ENCODE measurements around the gene CD3E.

CD3E gene

DNA sequence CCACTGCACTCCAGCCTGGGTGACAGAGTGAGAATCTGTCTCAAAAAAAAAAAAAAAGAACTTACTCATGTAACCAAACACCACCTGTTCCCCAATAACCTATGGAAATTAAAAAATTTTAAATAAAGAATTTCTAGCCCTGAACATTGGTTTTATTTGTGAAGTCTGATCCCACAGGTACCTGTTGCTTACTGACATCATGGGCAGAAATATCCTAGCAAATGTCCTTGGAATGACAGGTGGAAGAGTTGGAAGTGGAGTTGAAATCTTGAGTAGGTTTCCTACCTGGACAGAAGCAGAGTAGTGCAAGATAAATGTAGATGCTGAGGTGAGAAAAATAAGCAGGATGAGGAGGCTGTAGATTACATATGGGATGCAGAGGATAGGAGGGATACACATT, 20.8 kb downstream of the CD3E start:
- TF ChIP-seq, protein P1, sequence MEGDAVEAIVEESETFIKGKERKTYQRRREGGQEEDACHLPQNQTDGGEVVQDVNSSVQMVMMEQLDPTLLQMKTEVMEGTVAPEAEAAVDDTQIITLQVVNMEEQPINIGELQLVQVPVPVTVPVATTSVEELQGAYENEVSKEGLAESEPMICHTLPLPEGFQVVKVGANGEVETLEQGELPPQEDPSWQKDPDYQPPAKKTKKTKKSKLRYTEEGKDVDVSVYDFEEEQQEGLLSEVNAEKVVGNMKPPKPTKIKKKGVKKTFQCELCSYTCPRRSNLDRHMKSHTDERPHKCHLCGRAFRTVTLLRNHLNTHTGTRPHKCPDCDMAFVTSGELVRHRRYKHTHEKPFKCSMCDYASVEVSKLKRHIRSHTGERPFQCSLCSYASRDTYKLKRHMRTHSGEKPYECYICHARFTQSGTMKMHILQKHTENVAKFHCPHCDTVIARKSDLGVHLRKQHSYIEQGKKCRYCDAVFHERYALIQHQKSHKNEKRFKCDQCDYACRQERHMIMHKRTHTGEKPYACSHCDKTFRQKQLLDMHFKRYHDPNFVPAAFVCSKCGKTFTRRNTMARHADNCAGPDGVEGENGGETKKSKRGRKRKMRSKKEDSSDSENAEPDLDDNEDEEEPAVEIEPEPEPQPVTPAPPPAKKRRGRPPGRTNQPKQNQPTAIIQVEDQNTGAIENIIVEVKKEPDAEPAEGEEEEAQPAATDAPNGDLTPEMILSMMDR (IDR thresholded peaks at IDR 0.05; ENCODE audit: insufficient read depth, low read length, missing control alignments) = no peak
- ChIA-PET POLR2A (no interaction called here), CTCF (no interaction called here)
- no peak overlapping the region for H3K4me3 ChIP-seq (ENCODE audit: low read depth, low read length)
- DNase-seq (ENCODE audit: low read depth, low spot score) = no peak

DNA sequence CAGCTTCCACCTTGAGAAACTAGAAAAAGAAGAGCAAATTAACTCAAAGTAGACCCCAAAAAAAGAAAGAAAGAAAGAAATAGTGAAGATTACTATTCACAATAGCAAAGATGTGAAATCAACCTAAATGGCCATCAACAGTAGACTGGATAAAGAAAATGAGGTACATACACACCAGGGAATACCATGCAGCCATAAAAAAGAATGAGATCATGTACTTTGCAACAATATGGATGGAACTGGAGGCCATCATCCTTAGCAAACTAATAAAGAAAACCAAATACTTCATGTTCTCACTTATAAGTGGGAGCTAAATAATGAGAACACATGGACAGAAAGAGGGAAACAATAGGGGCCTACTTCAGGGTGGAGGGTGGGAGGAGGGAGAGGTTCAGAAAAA, 24.2 kb downstream of the CD3E start:
- CTCF ChIA-PET = interaction anchor here (1.7 kb wide), 1 partner anchor 22 kb away, joined by 4 read pairs; no protein-coding TSS in a partner anchor
- H3K4me3 ChIP-seq (ENCODE audit: low read depth, low read length) = no peak overlapping the region
- no peak for DNase-seq (ENCODE audit: low read depth, low spot score)
- POLR2A ChIA-PET = no interaction called here
- TF ChIP-seq, protein P1 (IDR thresholded peaks at IDR 0.05; ENCODE audit: insufficient read depth, low read length, missing control alignments) = no peak

- TF ChIP-seq, protein P1 (IDR thresholded peaks at IDR 0.05; ENCODE audit: insufficient read depth, low read length, missing control alignments) = no peak
- no peak overlapping the region for H3K4me3 ChIP-seq (ENCODE audit: low read depth, low read length)
- ChIA-PET POLR2A (no interaction called here), CTCF (no interaction called here)
- no peak for DNase-seq (ENCODE audit: low read depth, low spot score)
Measured at GRCh38 chr11:118334745-118335144, 30.2 kb downstream of the CD3E start.

DNA sequence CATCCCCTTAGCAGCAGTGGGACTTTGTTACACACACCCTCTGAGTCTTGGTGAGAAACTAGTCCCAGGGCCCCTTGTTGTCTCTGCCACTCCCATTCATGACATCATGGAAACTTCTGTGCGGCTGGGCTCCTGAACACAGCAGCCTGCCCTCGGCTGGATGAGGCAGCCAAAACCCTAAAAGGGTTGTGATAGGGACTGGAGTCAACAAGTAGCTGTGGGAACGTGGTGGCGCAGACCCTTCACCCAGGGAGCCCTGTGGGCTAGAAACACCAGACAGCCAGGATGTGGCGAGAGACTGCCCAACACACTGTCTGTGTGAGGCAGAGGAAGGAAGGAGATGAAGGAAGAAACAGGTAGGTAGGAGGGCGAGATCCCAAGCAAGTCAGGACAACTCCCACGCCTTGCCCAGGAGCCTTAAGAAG, 34.1 kb downstream of the CD3E start:
- no peak for DNase-seq (ENCODE audit: low read depth, low spot score)
- no peak overlapping the region for H3K4me3 ChIP-seq (ENCODE audit: low read depth, low read length)
- POLR2A ChIA-PET = no interaction called here
- TF ChIP-seq, protein P1 (IDR thresholded peaks at IDR 0.05; ENCODE audit: insufficient read depth, low read length, missing control alignments) = no peak
- CTCF ChIA-PET = interaction anchor here (1.4 to 1.9 kb wide), 2 partner anchors 15 to 140 kb away, joined by 3 to 8 read pairs; no protein-coding TSS in a partner anchor

DNA sequence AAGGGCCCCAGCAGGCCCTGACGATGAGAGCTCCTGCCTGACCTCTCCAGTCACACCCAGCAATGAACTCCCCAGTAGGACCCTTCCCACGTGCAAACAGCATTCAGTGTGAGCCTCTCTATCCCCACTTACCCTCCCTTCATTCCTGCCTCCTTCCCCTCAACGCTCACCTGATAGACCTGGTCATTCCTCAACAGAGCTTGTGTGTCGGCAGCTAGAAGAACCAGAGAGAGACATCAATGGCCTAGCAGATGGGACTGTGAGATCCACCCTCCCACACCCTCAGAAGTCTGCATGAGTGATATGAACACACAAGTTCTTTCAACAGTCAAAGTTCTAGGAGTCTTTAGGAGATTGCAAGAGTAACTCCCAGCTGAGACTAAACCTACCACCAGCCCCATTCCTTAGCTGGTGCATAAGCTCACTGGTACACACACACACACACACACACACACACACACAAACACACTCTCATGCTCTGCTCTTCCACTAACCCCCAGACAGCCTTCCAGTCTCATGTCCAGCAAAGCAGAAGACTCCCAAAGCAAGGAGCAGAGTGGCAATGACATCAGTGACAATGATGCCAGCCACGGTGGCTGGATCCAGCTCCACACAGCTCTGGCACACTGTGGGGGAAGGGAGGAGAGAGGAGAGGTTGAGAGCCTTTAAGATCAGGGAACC, 34.9 kb downstream of the CD3E start:
- CTCF ChIA-PET = interaction anchor here (1.4 to 1.9 kb wide), 2 partner anchors 14 to 141 kb away, joined by 3 to 8 read pairs; no protein-coding TSS in a partner anchor
- POLR2A ChIA-PET = no interaction called here
- DNase-seq (ENCODE audit: low read depth, low spot score) = no peak
- TF ChIP-seq, protein P1 (IDR thresholded peaks at IDR 0.05; ENCODE audit: insufficient read depth, low read length, missing control alignments) = no peak
- H3K4me3 ChIP-seq (ENCODE audit: low read depth, low read length) = no peak overlapping the region

- TF ChIP-seq, protein P1 (IDR thresholded peaks at IDR 0.05; ENCODE audit: insufficient read depth, low read length, missing control alignments) = no peak
- POLR2A ChIA-PET = no interaction called here
- CTCF ChIA-PET = interaction anchor here (1.0 to 2.3 kb wide), 3 partner anchors 12 to 141 kb away, joined by 3 to 9 read pairs (median 8); no protein-coding TSS in a partner anchor
- DNase-seq (ENCODE audit: low read depth, low spot score) = no peak
- H3K4me3 ChIP-seq (ENCODE audit: low read depth, low read length) = no peak overlapping the region
Measured at GRCh38 chr11:118340449-118340848, 35.9 kb downstream of the CD3E start.

All from AG04449 (cell line).